Measurements from ENCODE around the gene DDR1.

GRCh38 chr6:30891450-30891723, 7.1 kb downstream of the DDR1 start:
- TF ChIP-seq ARNT (IDR thresholded peaks at IDR 0.05) (no peak), SP1 (IDR thresholded peaks at IDR 0.05) (no peak), FOXA1 (IDR thresholded peaks at IDR 0.05) (no peak), TARDBP (IDR thresholded peaks at IDR 0.05) (no peak), L3MBTL2 (conservative IDR thresholded peaks at IDR 0.05) (no peak), ELF4 (IDR thresholded peaks at IDR 0.05) (no peak), ZNF384 (IDR thresholded peaks at IDR 0.05) (no peak)
